GM21529 (cell line): ENCODE data around the gene GUSB.
"Not testable (repeated sequence)": the region's sequence is repeated elsewhere in the genome, so short reads cannot be mapped to it uniquely, and the experiment has no call there.

Experiments used
- ATAC-seq: cut with Tn5 transposase; IDR thresholded peaks from one replicate; pipeline ENCODE4 v1.9.1; 2021; ENCODE audit not compliant: unreplicated experiment

Gene GUSB

DNA sequence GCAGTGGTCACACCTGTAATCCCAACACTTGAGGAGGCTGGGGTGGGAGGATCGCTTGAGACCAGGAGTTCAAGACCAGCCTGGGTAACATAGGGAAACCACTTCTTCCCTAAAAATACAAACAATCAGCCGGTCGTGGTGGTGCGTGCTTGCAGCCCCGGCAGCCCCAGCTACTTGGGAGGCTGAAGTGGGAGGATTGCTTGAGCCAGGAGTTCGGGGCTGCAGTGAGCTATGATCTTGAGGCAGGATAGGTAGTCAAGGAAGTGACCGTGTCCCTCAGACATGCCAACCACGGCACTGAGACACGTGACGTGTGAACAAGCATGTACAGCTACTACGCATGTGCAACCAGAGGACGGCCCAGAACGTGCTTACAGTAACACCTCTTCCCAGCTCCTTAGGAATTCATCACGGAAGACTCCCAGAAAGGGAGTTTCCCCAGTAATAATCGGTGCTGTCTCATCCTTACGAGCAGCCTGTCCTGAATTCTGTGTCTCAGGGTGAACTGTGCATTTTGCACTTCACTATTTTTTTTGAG, 5.3 kb downstream of the GUSB start:
- no peak for ATAC-seq

DNA sequence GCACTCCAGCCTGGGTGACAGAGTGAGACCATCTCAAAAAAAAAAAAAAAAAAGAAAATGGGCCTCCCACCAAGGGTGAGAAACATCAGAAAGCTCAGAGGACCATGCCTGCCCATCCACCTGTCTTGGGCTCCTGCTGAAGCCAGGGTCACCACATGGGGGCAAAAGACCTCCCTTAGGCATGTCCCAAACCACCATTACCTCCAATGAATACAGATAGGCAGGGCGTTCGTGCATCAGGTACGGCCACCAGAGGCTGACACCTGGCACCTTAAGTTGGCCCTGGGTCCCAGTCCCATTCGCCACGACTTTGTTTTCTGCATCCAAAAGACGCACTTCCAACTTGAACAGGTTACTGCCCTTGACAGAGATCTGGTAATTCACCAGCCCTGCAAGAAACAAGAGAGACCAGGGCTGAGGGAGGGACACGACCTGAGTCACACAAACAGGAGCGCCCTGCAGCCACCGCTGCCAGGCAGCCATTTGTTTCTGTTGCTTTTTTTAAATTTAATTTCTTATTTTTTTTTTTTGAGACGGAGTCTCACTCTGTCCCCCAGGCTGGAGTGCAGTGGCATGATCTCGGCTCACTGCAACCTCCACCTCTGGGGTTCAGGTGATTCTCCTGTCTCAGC, 6.1 kb downstream of the GUSB start:
- no peak for ATAC-seq

DNA sequence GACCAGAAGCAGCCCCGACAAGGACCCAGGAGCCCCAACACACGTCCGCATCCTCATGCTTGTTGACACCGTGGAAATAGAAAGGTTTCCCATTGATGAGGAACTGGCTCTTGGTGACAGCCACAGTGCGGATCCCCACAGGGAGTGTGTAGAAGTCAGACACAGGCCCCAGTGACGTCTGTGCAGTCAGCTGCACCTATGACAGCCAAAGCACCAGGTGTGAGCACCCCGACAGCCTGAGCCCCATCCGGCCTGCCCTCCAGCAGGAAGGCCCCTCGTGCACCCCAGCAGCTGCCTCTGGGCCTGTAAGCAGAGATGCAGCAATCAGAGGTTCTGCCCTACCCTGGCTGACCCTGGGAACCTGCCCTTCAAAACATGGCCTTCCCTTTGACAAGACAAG, 7.1 kb downstream of the GUSB start:
- no peak for ATAC-seq

DNA sequence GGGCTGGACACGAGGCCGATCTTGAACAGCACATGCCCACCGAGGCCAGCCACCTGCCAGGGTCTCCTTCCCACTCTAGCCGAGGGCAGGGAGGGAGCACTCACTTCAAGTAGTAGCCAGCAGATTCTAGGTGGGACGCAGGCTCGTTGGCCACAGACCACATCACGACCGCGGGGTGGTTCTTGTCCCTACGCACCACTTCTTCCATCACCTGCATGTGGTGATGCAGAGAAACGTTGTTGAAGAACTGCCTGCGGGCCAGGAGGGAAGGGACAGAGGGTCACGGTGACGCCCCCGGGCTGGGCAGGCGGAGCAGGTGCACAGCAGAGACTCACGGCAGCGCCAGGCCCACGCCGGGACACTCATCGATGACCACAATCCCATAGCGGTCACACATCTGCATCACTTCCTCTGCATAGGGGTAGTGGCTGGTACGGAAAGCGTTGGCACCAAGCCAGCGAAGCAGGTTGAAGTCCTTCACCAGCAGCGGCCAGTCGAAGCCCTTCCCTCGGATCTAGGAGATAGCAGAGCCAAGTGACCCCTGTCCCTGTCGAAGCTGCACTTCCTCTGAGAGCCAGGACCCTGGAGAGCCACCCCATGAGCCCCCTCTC, 7.7 kb downstream of the GUSB start:
- no peak for ATAC-seq

DNA sequence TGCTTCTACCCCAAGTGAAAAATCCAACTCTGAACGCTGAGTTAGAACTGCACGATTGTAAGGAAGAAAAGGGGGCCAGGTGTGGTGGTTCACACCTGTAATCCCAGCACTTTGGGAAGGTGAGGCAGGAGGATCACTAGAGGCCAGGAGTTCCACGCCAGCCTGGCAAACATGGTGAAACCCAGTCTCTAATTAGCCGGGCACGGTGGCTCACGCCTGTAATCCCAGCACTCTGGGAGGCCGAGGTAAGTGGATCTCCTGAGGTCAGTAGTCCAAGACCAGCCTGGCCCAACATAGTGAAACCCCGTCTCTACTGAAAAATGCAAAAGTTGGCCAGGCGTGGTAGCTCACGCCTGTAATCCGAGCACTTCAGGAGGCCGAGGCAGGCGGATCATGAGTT, 9.0 kb downstream of the GUSB start:
- ATAC-seq: no peak

DNA sequence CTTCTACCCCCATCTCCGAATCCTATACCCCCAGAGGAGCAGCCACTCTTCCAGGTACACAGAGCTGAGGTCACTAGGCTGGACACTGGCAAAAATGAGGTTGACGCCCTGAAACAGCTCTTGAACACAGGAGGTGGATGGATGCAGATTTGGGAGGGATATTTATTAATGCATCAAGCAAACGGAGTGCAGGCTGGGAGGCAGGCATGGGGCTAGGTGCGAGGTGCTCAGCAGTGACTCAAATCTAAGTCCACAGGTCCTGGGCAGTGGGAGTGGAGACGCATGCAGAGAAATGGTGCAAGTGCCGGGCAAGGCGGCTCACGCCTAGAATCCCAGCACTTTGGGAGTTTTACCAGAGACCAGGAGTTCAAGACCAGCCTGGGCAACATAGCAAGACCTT, 11.0 kb downstream of the GUSB start:
- no peak for ATAC-seq

DNA sequence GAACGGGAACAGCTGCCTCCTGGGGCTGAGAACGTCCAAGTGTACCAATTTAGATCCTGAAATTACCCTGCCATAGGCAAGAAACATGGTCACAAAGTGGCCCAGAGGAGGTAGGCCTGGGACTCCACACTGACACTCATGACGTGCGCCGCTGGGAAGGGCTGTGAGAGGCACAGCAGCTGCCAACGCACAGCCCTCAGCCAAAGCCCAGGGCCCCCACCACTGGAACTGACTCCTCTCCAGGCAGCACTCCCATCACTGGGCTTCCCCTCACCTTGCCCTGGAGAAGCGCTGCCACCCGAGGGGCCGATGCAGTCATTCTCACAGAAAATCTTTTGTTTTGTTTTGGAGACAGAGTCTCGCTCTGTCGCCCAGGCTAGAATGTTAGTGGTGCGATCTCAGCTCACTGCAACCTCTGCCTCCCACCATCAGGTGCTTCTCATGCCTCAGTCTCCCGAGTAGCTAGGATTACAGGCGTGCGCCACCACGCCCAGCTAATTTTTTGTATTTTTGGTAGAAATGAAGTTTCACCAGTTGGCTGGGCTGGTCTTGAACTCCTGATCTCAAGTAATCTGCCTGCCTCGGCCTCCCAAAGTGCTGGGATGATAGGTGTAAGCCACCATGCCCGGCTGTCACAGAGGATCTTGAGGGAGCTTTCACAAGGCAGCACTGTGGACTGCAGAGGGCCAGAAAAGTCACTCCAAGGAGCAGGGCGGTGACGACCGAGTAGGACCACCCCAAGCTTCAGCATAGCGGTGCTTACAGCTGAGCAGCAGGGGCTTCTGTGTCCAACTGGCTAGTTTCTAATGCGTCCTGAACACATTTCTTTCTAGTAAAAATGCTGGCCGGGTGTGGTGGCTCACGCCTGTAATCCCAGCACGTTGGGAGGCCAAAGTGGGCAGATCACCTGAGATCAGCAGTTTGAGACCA, 13.5 kb downstream of the GUSB start:
- ATAC-seq: no peak

DNA sequence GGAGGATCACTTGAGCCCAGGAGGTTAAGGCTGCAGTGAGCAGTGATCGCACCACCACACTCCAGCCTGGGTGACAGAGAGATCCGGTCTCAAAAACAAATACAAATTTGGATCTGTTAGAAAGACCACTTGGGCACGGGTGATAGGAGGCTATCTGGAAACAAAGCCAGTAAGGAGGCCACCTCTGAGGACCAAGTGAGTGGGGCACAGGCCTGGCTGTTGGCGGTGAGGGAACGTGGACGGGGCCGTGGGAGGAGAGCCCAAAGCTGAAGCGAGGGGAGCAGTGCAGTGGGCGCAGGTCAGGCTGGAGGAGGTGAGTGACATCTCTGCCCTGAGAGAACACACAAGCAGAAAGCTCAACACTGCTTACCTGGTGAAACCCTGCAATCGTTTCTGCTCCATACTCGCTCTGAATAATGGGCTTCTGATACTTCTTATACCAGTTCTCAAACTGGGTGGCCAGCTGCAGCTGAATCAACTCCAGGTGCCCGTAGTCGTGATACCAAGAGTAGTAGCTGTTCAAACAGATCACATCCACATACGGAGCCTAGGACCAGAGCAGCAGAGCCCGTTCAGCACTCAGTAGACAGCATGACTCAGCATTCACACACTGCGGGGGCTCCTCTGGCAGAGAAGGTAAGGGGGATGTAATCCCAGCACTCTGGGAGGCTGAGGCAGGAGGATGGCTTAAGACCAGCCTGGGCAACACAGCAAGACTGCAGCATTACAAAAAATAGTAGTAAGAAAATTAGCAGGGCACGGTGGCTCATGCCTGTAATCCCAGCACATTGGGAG, 14.5 kb downstream of the GUSB start:
- no peak for ATAC-seq

DNA sequence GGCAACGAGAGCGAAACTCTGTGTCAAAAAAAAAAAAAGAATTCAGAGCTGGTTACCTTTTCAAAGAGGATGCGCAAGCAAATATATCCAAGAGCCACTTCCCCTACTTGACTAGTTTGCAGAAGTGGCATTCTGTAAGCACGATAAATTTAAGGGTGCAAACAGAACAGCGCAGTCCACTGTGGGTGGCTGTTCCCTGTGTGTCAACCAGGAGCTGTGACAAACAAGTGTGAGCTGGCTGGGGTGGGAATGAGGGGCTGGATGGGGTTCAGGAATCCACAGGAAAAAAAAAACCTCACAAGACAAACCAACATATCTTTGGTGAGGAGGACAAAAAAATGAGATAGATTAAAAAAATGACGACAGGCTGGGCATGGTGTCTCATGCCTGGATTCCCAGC, 15.9 kb downstream of the GUSB start:
- ATAC-seq: no peak

DNA sequence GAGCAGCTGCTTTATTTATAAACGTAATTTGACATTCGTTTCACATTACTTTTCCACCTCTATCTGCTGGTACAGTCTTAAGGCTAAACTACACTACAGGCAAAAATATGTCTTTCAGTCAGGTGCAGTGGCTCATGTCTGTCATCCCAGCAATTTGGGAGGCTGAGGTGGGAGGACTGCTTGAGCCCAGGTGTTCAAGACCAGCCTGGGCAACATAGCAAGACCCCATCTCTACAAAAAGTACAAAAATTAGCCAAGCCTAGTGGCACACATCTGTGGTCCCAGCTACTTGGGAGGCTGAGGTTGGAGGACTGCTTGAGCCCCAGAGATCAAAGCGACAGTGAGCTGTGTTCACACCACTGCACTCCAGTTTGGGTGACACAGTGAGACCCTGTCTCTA, 17.3 kb downstream of the GUSB start:
- ATAC-seq: not testable (repeated sequence)

DNA sequence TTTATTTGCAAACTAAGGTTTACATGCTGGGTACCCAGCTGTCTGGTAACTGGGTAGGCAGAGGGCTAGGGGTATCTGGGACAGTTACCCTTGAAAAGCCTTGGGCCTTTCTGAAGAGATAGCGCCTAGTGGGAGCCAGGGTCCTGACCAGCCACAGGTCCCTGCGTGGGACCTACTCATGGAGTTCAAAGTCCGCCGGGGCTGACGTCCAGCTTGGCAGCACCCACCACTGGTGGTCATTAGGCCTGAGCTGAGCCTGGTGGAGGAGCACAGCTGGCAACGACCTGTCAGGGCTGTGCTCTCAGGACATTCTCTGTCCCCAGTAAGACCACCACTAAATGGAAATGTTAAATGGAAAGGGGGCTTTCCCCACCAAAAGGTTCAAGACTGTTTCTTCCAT, 20.0 kb downstream of the GUSB start:
- no peak for ATAC-seq

DNA sequence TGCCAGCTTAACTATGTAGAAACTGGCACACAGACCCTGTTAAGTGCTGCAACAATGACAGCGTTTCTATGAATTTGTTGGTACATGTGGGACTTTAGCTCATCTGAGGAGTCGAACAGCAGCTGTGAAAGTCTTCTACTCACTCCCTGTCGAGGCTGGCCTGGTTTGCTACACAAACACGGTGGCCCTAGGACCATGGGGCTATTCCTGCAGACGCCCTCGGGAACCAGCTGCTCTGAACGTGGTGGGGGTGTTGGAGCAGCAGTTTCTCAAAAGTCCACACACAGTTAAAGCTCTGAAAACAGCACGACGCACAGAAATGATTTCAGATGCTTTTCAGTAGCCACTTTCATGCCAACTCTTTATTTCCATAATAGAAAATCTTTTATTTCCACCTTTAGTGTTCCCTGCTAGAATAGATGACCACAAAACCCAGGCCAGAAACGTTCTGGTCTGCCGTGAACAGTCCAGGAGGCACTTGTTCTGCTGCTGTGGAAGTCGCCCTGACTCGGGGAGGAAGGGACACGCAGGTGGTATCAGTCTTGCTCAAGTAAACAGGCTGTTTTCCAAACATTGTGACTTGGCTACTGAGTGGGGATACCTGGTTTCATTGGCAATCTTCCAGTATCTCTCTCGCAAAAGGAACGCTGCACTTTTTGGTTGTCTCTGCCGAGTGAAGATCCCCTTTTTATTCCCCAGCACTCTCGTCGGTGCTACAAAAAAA, 21.5 kb downstream of the GUSB start:
- no peak for ATAC-seq

DNA sequence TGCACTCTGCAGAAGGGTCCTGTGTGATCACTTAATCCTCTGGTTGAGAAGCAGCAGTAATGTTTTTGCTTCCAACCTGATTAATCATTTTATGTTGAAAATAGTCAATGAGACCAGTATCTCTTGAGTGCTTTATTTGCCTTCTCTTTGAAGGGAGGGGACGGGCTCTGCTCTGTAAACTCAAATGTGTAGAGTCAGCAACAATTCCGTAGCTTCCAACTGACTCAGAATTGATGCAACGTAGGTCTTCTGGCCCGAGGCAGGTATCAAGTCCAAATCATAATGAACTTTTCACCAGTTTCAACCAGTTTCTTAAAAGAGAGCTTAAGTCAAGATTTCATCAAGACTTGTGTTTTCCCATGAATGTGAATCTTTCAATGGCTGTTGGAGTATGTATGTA, 26.3 kb downstream of the GUSB start:
- ATAC-seq: no peak

DNA sequence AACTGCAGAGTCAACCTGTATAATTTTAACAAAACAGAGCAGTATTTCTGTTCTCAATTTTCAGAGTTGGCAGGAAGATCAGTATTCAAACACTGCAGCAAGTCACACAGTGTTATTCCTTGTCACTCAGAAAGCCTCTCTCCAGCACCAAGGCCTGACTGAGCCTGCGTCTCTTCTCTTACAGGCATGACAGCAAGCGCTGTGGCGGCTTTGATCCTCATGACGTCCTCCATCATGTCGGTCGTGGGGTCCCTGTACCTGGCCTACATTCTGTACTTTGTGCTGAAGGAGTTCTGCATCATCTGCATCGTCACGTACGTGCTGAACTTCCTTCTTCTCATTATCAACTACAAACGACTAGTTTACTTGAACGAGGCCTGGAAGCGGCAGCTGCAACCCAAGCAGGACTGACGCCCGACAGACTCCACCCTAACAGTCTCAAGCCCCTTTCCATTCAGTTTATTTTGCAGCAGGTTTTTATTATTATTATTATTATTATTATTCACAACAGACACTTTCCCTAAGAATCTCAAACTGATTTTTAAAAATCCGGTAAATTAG, 28.0 kb downstream of the GUSB start:
- no peak for ATAC-seq

DNA sequence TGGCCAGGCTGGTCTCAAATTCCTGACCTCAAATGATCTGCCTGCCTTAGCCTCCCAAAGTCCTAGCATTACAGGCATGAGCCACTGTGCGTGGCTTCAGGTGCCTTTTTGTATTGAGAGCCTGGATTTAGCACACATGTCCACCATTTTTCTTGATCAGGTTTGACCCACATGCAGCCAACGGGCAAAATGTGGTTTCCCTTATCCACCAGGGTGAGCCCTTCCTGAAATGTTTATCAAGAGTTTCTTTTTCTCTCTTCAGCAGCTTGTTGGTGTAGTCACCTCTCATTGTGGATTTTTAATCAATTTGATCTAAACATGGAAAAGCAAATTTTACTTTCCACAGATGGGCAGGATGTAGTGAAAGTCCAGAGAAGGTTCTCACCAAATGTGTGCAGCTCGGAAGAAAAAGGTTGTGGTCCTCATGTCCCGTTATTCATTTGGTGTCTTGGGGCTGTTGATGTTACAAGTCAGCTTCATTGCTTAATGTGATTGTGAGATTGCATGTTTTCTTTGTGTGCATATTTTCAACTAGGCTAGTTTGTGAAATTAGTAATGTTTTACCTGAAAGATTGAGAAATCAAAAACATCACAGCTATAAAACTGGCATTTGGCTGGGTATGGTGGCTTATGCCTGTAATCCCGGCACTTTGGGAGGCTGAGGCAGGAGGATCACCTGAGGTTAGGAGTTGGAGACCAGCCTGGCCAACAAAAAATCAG, 28.9 kb downstream of the GUSB start:
- no peak for ATAC-seq

DNA sequence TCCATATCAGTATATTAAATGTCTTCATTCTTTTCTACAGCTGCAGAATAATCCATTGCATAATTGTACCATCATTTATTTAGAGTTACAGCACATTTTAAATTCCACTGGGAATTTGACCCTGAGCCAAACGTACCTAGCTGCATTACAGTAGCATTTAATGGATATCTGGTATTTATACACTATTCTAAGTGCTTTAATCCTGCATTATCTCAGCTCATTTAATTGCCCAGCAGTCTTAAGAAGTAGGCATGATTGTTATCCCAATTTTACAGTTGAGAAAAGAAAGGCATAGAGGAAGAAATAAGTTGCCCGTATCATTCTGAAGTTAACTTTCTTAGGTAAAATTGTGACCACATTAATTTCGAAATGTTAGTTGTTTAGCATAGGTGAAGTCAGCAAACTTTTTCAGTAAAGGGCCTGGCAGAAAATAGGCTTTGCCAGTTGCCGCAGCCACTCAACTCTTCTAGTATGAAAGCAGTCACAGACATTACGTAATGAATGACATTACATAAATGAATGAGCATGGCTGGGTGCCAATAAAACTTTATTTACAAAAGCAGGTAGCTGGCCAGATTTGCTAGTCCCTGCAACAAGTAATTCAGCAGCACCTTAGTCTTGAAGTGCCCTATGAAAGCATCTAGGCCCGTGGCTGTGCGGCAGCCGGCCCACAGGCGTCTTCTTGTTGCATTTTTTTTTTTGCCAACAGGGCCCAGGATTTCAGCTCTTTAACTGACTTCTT, 30.0 kb downstream of the GUSB start:
- no peak for ATAC-seq

DNA sequence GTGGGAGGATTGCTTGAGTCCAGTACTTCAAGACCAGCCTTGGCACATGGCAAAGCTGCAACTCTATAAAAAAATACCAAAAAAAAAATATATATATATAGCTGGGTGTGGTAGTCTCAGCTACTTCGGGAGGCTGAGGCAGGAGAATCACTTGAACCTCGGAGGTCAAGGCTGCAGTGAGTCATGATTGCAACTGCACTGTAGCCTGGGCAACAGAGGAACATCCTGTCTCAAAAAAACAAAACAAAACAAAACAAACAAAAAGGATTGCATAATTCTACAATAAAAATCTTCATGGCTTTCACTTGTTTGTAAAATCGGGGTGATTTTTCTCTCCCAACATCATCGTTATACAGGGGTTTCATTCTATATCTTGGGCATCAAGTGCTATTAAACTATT, 35.1 kb downstream of the GUSB start:
- no peak for ATAC-seq

DNA sequence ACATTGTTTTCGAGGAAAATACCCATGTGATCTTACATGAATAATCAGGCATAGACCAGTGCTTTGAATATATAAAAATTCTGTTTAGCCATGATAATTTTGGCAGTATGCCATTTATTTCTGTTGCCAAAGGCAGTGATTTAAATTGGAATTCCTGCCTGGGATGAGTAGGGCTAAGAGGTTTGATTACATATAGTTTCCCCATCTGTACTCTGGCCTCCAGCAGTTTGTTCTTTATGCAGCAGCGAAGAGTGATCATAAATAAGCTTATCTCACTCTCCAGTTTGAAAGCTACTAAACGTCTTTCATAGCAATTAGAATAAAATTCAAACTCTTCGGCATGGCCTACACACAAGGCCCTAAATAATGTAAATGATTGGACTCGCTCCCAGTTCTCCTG, 36.2 kb downstream of the GUSB start:
- ATAC-seq: not testable (repeated sequence)
